GM23248 (cell line): Measurements from ENCODE around the gene NCAM1.

Experiments used
- EZH2 ChIP-seq: fragments of 200-600 bp; sonication (generic); IDR thresholded peaks from 2 replicates; pipeline ENCODE4 v1.6.1; 2018; ENCODE audit warnings: antibody characterized with exemption, mild to moderate bottlenecking; ENCODE audit not compliant: insufficient read depth, poor library complexity, severe bottlenecking
- EZH2phosphoT487 ChIP-seq: fragments of 200-600 bp; sonication (generic); IDR thresholded peaks from 2 replicates; pipeline ENCODE4 v1.6.1; 2018; ENCODE audit warnings: antibody characterized with exemption, moderate library complexity, mild to moderate bottlenecking, low read depth; ENCODE audit not compliant: insufficient read depth

DNA sequence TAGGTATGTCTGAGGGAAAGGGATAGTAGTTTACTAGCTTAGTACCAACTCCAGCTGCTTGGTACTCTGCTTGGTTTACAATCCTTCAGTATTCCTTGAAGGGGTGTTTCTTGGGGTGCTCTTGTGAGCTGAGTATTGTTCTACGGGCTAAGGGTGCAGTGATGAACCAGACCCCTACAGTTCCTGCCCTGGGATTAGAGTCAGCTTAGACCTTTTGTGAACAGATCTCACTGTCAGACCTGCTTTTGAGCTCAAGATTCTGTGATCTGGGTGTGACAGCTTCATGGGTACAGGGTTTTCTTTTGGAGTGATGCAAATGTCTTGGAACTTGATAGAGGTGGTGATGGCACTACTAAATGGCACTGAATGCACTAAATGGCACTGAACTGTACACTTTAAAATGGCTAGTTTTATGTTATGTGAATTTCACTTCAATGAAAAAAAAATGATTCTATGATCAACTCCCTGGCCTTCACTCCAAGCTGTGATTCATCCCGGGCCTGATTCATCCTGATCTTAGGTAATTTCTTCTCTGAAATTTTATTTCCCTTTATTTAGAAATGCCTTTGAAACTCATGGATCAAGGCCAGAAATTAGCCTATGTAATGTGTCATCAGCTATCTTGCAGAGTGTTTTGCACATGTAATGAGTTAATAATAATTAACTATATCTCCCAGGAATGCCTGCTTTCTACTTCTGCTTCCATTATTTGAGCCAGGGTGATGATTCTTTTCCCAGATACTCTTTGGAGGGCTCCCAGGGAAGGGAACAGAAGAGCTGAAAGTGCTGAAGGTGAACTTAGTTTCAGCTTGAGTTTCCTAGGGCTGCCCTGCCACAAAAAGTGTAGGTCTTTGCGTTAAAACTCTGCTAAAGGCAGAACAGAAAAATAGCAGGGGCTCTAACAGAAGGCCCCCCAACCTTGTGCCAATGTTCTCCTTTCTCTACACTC is 87.9 kb downstream of the NCAM1 start:
- TF ChIP-seq EZH2 (no peak), EZH2phosphoT487 (no peak)
